Transverse colon (tissue), 3 donors: ENCODE measurements around the gene OMP.
A peak's percentile ranks its signal among the peaks of the same experiment; 100 is the strongest.

Experiments used
- POLR2A ChIP-seq: fragments of 450-650 bp; IDR thresholded peaks from one replicate; pipeline ENCODE4 v1.6.1; 2016; ENCODE audit warnings: antibody characterized with exemption, mild to moderate bottlenecking, moderate library complexity
- TF ChIP-seq, protein P1 (sequence below), 5 experiments: fragments of 200-600 bp in 3 of 5; fragments of 450-650 bp in 2 of 5; sonication (generic) in 3 of 5; IDR thresholded peaks; 1 replicate in 2 of 5; 2 replicates in 3 of 5; pipeline ENCODE4 v1.5.1; 2016 to 2017; ENCODE audit warnings: antibody characterized with exemption in 5 of 5, inconsistent platforms in 3 of 5, mild to moderate bottlenecking in 2 of 5, moderate library complexity in 1 of 5

DNA sequence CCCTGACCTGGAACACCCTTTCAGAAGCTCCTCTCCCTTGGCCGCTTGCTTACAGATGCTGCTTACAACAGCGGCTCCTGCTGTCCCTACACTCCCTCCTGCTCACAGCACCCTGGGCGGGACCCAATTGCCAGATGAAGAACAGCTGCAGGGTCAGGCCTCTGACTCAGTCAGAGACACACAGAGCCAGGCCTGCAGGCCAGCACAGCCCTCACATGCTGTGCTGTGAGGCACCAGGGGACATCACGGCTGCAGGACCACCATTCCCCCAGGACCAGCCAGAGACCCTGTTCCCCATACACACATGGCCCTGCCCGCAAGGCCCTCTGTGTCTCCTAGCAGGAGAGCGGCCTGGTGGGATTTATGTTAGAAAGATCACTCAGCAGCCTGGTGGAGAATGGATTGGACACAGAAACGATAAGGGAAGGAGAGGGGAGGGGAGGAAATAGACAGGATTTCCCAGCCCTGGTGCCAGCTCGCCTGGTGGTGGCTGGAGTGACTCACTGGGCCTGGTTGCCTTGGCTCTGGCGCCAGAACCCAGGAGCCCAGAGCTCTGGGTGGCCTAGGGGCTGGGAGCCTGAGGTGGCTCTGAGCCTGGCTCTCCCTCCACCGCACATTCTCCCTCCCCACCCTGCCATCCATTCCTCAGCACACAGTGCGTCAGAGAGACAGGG is 29.2 kb upstream of the OMP start:
- TF ChIP-seq, protein P1, sequence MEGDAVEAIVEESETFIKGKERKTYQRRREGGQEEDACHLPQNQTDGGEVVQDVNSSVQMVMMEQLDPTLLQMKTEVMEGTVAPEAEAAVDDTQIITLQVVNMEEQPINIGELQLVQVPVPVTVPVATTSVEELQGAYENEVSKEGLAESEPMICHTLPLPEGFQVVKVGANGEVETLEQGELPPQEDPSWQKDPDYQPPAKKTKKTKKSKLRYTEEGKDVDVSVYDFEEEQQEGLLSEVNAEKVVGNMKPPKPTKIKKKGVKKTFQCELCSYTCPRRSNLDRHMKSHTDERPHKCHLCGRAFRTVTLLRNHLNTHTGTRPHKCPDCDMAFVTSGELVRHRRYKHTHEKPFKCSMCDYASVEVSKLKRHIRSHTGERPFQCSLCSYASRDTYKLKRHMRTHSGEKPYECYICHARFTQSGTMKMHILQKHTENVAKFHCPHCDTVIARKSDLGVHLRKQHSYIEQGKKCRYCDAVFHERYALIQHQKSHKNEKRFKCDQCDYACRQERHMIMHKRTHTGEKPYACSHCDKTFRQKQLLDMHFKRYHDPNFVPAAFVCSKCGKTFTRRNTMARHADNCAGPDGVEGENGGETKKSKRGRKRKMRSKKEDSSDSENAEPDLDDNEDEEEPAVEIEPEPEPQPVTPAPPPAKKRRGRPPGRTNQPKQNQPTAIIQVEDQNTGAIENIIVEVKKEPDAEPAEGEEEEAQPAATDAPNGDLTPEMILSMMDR (IDR thresholded peaks at IDR 0.05), result peak; percentile 38 to 78 (median 49)
- peak; percentile 73 for TF ChIP-seq POLR2A
